Memory B cell (primary cell): ENCODE data around the gene ZNF491.
"Not testable (repeated sequence)": the region's sequence is repeated elsewhere in the genome, so short reads cannot be mapped to it uniquely, and the experiment has no call there.

Experiments
- ATAC-seq: fragments of 150-1000 bp; cut with Tn5 transposase; 2 replicates; pipeline ENCODE4 v1.10.0; 2021; ENCODE audit warnings: low read depth, mild to moderate bottlenecking, moderate library complexity
- DNase-seq, 2 donors: peaks; one replicate each; pipeline ENCODE4 v3.0.0; 2022; ENCODE audit warnings: low spot score in 2 of 2
- H3K27ac Mint-ChIP-seq: one replicate; pipeline ENCODE4 v1.8.0; 2022; ENCODE audit warnings: mild to moderate bottlenecking, moderate library complexity, mixed read lengths
- H3K27me3 Mint-ChIP-seq: one replicate; pipeline ENCODE4 v1.8.0; 2022; ENCODE audit warnings: mixed read lengths
- H3K36me3 Mint-ChIP-seq: one replicate; pipeline ENCODE4 v1.8.0; 2022; ENCODE audit warnings: mild to moderate bottlenecking, mixed read lengths
- H3K4me1 Mint-ChIP-seq: one replicate; pipeline ENCODE4 v1.8.0; 2022; ENCODE audit warnings: mixed read lengths
- H3K4me3 Mint-ChIP-seq: one replicate; pipeline ENCODE4 v1.8.0; 2022; ENCODE audit warnings: mild to moderate bottlenecking, moderate library complexity, mixed read lengths
- H3K9me3 Mint-ChIP-seq: one replicate; pipeline ENCODE4 v1.8.0; 2022; ENCODE audit warnings: mixed read lengths

Gene ZNF491

DNA sequence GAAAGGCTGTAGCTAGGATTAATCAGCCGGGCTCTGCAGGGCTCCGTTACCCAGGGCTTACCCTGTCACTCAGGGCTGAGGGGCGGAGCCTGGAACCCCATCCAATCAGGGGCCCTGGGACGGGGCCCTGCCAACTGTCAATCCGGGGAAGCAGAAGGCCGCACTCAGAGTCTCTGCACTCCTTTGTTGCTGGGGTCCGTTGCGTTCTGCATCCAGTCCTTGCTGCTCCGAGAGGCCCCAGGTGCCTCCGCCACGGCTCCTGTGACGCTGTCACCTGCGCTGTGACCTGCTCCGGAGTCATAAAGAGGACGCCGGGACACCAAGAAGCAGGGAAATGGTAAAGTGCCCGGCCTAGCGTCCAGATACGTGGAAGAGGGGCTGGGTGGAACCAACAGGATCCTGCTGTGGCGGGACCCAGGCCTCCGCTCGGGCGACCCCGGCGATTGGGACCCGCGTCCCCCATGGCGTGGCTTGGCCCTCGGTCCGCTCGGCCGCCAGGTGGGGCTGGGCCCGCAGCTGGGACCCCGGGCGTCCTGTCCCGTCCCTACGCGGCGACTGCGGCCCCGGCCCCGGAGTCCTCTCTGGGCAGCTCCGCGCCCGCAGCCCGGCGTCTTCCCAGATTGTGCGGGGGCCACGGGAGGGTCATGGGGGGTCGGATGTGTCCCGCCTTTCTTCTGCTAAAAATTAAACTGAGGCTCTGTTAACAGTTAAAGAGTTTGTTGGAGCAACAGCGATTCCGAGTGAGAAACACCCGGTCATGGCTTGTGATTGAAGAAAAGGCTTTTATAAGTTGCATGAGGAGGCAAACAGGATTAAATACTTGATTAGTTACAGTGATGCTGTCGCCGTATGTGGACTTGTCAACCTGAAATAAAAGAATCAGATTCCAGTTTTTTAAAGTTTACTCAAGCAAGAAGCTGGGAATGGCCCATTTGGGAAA, at the start of gene ZNF491:
Gene ZNF491, plus strand, starts transcription at position 133 of the 940 bp plus-strand sequence. CDS start 7,431 bp downstream, outside the sequence.
- Mint-ChIP-seq H3K36me3 (no peaks in the 10 kb centered on the region), H3K4me1 (peaks cover 15% of the 10 kb centered on the region), H3K27me3 (no peaks in the 10 kb centered on the region), H3K4me3 (peak within 1 kb of the TSS; percentile 93), H3K27ac (peak within 1 kb of the TSS; percentile 67), H3K9me3 (peaks cover 5% of the 10 kb centered on the region)
- peak; percentile 71 to 74 for DNase-seq
- peak; percentile 96 for ATAC-seq

GRCh38 chr19:11749751-11750150, 48.6 kb upstream of the ZNF491 start:
- Mint-ChIP-seq H3K4me3 (no peak overlapping the region), H3K4me1 (no peaks in the 10 kb centered on the region), H3K36me3 (peaks cover 8% of the 10 kb centered on the region), H3K9me3 (peaks cover 29% of the 10 kb centered on the region), H3K27ac (no peak overlapping the region), H3K27me3 (peaks cover 8% of the 10 kb centered on the region)
- ATAC-seq (no peak), DNase-seq (no peak)

DNA sequence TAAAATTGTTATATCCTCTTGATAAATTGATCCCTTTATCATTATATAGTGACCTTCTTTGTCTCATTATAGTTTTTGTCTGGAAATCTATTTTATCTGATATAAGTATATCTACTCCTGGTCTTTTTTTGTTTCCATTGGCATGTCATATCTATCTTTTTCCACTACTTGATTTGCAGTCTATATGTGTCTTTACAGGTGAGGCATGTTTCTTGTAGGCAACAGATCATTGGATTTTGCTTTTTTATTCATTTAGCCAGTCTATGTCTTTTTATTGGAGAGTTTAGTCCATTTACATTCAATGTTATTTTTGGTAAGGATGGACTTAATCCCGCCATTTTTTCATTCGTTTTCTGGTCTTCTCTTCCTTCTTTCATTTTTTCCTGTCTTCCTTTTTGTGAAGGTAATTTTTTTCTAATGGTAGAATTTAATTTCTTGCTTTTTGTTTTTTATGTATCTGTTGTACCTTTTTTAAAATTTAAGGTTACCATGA, 46.0 kb upstream of the ZNF491 start:
- Mint-ChIP-seq H3K27me3 (peaks cover 10% of the 10 kb centered on the region), H3K36me3 (peaks cover 7% of the 10 kb centered on the region), H3K4me3 (no peak overlapping the region), H3K27ac (no peak overlapping the region), H3K9me3 (peaks cover 37% of the 10 kb centered on the region), H3K4me1 (no peaks in the 10 kb centered on the region)
- DNase-seq (no peak), ATAC-seq (no peak)

GRCh38 chr19:11754663-11755062, 43.7 kb upstream of the ZNF491 start:
- Mint-ChIP-seq H3K27me3 (peaks cover 9% of the 10 kb centered on the region), H3K9me3 (peaks cover 31% of the 10 kb centered on the region), H3K4me3 (no peak overlapping the region), H3K4me1 (no peaks in the 10 kb centered on the region), H3K36me3 (peaks cover 2% of the 10 kb centered on the region), H3K27ac (no peak overlapping the region)
- ATAC-seq (no peak), DNase-seq (no peak)

DNA sequence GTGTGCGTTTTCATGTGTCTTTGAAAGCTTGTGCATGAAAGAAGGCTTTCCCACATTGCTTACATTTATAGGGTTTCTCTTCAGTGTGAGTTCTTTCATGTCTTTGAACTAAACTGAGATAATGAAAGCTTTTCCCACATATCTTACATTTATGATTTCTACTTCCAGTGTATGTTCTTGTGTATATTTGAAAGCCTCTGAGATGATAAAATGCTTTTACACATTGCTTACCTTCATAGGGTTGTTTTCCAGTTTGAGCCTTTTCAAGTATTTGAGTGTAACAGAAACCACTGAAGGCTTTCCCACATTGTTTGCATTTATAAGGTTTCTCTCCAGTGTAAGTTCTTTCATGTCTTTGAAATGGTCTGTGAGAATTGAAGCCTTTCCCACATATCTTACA, 41.4 kb upstream of the ZNF491 start:
- Mint-ChIP-seq H3K9me3 (peaks cover 23% of the 10 kb centered on the region), H3K4me3 (no peak overlapping the region), H3K4me1 (no peaks in the 10 kb centered on the region), H3K36me3 (peaks cover 2% of the 10 kb centered on the region), H3K27me3 (peaks cover 9% of the 10 kb centered on the region), H3K27ac (no peak overlapping the region)
- DNase-seq (no peak), ATAC-seq (no peak)

DNA sequence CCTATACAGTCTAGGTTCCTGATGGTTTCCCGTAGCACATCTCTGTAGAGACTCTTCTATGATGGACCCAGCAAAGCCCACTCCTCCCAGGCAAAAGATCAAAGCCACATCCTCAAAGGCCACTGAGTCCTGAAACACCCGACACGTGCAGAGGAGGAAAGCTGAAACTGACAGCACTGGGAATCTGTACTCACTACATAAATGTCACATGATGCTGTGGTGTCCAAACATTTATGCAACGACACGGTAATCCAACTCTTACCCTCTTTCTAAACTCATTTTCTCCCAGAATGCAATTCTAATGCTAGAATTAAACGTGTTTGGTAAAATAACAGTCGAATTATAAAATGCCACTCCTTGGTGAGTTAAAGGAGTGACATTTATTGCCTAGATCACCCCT, 38.5 kb upstream of the ZNF491 start:
- H3K4me1 Mint-ChIP-seq: no peaks in the 10 kb centered on the region
- H3K4me3 Mint-ChIP-seq: no peak overlapping the region
- ATAC-seq: no peak
- peaks cover 2% of the 10 kb centered on the region for H3K27me3 Mint-ChIP-seq
- peaks cover 16% of the 10 kb centered on the region for H3K9me3 Mint-ChIP-seq
- no peak for DNase-seq
- no peaks in the 10 kb centered on the region for H3K36me3 Mint-ChIP-seq
- H3K27ac Mint-ChIP-seq: no peak overlapping the region

DNA sequence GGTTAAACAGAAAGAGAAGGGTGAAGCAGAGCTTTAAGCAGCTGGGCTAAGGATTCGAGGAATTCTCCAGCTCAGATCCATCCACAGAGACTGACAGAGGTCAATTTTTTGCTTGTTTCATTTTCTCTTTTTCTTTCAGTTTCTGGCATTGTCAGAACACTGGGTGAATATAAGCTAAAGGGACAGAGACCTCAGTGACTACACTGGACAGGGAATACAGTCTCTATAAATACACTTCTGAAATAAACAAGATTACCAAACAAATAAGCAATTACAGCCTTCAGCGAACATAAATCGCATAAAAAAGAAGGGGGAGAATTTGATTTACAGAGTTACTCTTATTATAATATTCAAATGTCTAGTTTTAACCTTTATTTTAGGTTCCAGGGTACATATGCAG, 35.2 kb upstream of the ZNF491 start:
- H3K27ac Mint-ChIP-seq: no peak overlapping the region
- H3K36me3 Mint-ChIP-seq: no peaks in the 10 kb centered on the region
- DNase-seq: no peak
- no peak for ATAC-seq
- H3K4me3 Mint-ChIP-seq: no peak overlapping the region
- H3K27me3 Mint-ChIP-seq: no peaks in the 10 kb centered on the region
- H3K9me3 Mint-ChIP-seq: peaks cover 5% of the 10 kb centered on the region
- peaks cover 11% of the 10 kb centered on the region for H3K4me1 Mint-ChIP-seq

DNA sequence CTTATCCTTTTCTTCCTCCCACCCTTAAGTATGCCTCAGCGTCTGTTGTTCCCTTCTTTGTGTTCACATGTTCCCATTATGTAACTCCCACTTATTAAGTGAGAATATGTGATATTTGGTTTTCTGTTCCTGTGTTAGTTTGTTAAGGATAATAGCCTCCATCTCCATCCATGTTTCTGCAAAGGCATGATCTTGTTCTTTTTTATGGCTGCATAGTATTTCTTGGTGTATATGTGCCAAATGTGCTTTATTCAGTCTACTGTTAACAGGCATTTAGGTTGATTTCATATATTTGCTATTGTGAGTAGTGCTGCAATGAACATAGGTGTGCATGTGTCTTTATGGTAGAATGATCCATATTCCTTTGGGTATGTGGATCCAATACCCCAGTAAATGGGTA, 34.7 kb upstream of the ZNF491 start:
- no peak for DNase-seq

DNA sequence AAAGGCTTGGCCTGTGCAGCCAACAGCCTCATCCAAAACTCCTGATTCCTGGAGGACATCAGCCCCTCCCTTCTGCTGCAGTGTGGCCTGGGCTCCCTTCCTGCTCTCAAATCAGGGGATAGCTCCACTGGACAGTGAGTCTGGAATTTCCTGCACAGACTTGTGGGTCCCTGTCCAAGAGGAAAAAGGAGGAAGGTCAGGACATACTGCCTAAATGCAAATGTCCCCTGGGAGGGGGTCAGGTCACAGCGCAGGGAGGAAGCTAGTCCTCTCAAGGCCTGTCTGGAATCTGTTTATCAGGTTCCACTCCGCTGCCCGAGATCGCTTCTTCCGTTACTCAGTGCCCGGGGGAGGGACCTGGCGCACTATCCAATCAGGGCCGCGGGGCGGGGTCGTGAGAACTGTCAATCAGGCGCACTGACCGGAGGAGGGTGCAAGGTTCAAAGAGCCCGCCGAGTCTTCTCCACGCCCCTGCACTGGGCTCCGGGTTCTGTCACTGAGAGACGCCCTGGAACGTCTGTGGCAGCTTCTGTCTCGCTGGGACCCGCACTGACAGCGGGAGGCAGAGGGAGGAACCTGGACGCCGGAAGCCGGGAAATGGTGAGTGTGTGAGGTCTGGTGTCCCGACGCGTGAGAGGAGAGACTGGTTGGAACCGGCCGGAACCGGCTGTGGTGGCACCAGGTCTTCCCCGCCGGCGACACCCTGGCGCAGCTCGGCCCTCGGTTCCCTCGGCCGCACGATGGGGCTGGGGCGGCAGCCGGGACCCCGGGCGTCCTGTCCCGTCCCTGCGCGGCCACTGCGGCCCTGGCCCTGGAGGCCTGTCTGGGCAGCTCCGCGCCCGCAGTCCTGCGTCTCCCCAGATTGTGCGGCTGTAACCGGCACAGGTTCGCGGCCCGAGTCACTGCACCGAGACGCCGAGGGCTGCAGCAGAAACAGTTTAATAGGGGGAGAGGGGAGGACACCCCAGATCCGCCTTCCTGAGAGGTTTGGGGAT, 31.4 kb upstream of the ZNF491 start, which contains the start of gene ZNF441:
Gene ZNF441, plus strand, starts transcription at position 404 of the 995 bp plus-strand sequence. Its CDS starts 194 bp downstream, at position 598.
- peak; percentile 91 for ATAC-seq
- DNase-seq: peak; percentile 79 to 89
- Mint-ChIP-seq H3K27ac (peak within 1 kb of the TSS; percentile 98), H3K4me3 (peak within 1 kb of the TSS; percentile 99), H3K36me3 (peaks cover 20% of the 10 kb centered on the region), H3K9me3 (peaks cover 11% of the 10 kb centered on the region), H3K27me3 (no peaks in the 10 kb centered on the region), H3K4me1 (peaks cover 23% of the 10 kb centered on the region)

More for the DNA sequence above, 34.7 kb upstream of the ZNF491 start:
- ATAC-seq: no peak
- H3K4me3 Mint-ChIP-seq: no peak overlapping the region
- H3K36me3 Mint-ChIP-seq: peaks cover 1% of the 10 kb centered on the region
- H3K9me3 Mint-ChIP-seq: peaks cover 5% of the 10 kb centered on the region
- H3K27ac Mint-ChIP-seq: no peak overlapping the region
- H3K27me3 Mint-ChIP-seq: no peaks in the 10 kb centered on the region
- H3K4me1 Mint-ChIP-seq: peaks cover 15% of the 10 kb centered on the region

- peak overlapping the region; percentile 98 for H3K27ac Mint-ChIP-seq
- H3K4me3 Mint-ChIP-seq: peak overlapping the region; percentile 99
- H3K9me3 Mint-ChIP-seq: peaks cover 16% of the 10 kb centered on the region
- peaks cover 23% of the 10 kb centered on the region for H3K4me1 Mint-ChIP-seq
- H3K27me3 Mint-ChIP-seq: no peaks in the 10 kb centered on the region
- peaks cover 26% of the 10 kb centered on the region for H3K36me3 Mint-ChIP-seq
- ATAC-seq (peak; percentile 12), DNase-seq (peak; percentile 23 to 38)
Observed at GRCh38 chr19:11767633-11768133, 30.6 kb upstream of the ZNF491 start.

GRCh38 chr19:11769995-11770394, 28.3 kb upstream of the ZNF491 start:
- H3K4me3 Mint-ChIP-seq: no peak overlapping the region
- ATAC-seq (no peak), DNase-seq (peak in 1 of 2 donors; percentile 4)
- H3K27ac Mint-ChIP-seq: peak overlapping the region; percentile 78
- H3K4me1 Mint-ChIP-seq: peaks cover 23% of the 10 kb centered on the region
- peaks cover 38% of the 10 kb centered on the region for H3K36me3 Mint-ChIP-seq
- H3K27me3 Mint-ChIP-seq: no peaks in the 10 kb centered on the region
- H3K9me3 Mint-ChIP-seq: peaks cover 23% of the 10 kb centered on the region

GRCh38 chr19:11771520-11771919, 26.8 kb upstream of the ZNF491 start:
- not testable (repeated sequence) for DNase-seq, ATAC-seq, H3K27ac Mint-ChIP-seq, H3K27me3 Mint-ChIP-seq, H3K4me3 Mint-ChIP-seq
- Mint-ChIP-seq H3K36me3 (peaks cover 45% of the 10 kb centered on the region), H3K9me3 (peaks cover 23% of the 10 kb centered on the region), H3K4me1 (peaks cover 21% of the 10 kb centered on the region)

- Mint-ChIP-seq H3K36me3 (peaks cover 66% of the 10 kb centered on the region), H3K9me3 (peaks cover 23% of the 10 kb centered on the region)
- H3K27ac Mint-ChIP-seq, H3K4me1 Mint-ChIP-seq, DNase-seq, H3K27me3 Mint-ChIP-seq, H3K4me3 Mint-ChIP-seq, ATAC-seq: not testable (repeated sequence)
Observed at GRCh38 chr19:11776669-11777068, 21.7 kb upstream of the ZNF491 start.
